ENCODE data around the gene TBRG4.

TBRG4 gene

DNA sequence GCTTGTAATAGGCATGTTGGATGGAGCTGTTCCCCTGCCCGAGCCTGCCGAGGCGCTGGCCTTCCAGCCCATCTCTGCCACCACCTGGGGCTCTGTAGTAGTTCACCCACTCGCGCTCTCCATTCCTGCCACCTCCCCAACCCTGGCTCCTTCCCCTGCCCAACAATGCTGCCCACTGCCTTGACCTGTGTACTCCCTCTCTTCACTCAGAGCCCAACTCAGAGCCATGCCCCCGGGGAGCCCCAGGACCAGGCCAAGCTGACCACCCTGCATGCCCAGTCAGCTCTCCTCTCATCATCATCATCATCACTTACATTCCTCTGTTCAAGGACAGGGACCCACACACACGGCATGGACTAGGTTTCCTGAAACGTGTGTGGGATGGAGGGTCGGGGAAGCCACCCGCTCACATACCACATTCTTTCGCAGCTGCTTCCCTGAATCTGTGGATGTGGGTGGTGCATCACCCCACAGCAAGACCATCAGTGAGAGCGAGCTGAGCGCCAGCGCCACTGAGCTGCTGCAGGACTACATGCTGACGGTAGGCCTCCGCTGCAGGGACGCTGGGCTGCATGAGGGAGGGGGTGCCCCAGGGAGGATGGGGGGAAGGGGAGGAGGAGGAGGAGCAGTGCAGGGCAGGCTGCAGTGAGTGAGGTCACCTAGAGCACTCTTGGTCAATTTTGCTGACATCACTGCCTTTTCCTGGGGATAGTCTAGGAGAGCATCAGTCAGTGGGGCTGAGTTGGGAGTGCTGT lies 38.3 kb downstream of the TBRG4 start:
- DNase-seq = no peak

DNA sequence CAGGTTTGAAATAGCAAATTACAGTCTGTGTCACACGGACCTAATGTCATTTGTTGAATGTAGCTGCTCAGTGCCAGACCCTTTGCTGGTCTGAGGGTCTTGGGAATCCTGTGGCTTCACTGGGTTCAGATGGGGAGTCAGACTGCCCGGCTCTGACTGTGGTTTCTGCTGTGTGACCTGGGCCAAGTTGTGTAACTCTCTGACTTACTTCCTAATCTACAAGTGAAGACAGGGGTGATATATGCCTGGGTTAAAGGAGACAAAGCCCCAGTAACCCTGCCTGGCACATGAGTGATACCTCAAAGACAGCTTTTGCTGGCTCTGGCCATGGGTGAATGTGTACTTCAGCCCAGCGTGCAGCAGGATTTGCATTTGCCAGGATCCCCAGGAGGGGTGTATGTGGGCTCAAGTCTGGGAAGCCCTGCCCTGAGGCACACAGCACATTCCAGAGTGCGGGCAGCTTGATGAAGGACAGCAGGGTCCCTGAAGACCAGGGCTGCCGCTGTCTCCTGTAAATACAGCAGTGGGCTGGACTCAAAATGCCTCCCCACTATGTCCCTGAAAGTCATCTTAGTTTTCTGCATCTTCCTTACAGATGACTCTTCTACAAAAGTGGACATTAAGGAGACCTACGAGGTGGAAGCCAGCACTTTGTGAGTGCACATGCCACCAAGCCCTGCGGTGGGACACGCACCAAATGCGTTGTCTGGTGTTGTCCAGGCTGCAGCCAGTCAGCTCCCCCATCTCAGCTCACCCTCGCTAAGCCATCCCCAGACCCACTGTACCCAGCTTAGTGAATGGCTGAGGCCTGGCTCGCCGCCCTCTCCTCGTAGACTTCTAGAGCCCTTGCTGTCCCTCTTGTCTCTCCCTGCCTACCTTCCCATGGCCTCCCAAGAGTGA lies 39.1 kb downstream of the TBRG4 start:
- no peak for DNase-seq

DNA sequence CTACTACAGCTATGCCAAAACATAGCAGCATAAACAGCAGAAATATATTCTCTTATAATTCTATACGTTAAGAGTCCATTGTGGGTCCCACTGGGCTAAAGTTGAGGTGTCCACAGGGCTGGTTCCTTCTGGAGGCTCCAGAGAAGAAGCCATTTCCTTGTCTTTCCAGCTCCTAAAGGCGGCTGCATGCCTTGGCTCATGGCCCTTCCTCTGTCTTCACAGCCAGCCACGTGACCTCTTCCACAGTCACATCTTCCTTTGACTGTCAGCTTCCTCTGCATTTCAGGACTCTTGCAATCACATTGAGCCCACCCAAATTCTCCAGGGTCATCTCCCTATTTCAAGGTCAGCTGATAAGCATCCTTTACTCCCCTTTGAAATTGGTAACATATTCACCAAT lies 40.0 kb downstream of the TBRG4 start:
- DNase-seq = no peak

DNA sequence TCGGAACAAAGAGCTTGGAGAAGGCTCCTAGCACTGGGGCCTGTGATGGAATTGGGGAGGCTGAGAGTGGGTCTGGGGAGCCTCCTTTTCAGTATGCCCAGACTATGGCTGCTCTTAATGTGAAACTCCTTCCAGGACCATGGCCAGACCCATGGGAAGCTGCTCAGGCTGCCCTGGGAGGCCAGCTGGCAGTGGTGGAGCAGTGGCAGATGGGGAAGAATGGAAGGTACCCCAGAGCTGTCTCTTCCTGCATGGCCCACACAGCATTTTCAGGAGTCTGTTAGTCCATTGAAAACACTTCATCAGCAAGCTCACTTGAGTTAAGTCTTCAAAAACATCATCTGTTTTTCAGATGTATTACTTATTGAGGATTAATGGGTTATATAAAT lies 41.2 kb downstream of the TBRG4 start:
- no peak for DNase-seq

DNA sequence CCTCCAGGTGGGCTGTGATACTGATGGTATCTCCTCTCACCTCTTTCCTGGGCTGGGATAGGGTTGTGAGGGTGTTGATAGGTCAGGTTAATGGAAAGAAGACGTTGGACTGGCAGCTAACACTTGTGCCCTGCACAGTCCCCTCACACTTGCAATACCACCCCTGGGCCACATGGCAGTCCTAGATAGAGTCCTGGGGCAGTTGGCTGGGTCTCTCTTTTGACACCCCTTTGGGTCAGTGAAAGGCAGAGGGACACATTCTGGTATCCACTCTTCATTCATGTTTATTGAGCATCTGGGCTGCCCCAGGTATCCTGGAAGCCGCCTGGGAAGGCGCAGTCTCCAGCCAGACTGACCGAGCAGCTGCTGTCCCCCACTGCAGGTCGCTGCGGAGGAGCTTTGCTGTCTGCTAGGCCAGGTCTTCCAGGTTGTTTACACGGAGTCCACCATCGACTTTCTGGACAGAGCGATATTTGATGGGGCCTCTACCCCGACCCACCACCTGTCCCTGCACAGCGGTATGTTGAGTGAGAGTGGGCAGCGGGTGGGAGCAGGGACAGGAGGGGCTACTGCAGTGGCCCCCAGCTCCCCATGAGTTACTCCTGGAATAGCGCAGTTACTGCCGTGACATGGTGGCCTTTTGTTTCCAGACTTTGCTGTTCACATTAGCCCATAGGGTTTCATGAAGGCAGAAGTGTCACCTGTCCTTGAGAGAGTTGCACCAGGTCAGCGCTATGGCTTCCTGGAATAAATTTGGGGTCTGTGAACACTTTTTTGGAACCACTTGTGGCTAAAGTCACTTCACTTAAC lies 41.8 kb downstream of the TBRG4 start:
- no peak for DNase-seq

DNA sequence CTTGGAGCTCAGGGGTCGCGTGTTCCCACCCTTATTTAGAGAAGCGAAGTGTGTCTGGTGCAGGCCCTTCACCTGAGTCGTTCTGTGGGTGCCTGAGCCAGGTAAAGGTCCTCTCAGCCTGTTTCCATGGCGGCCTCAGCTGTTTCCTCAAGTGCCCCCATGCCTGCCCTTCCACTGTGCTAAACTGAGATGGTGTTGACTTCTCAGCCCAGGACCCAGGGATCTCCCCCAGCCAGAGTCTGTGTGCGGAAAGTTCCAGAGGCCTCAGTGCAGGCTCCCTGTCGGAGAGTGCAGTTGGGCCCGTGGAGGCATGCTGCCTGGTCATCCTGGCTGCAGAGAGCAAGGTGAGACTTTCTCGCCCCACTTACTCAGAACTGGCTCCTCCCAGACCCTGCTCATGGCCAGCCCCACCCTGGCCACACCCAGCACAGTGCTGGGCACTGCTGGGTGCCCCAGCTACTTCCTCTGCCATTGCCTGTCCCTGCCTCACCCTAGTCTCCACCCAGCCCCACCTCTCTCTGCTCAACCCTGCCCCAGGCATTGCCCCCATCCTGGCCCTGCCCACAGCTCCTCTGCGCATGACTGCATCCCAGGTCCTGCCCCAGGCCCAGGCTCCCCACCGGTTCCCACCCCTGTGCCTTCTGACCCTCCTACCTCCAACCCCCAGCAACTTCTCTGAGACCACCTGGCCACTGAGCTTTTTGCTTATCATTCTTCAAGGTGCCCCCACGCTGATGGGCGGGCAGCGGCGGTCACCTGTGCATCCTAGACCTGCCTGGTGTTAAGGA lies 43.1 kb downstream of the TBRG4 start:
- no peak for DNase-seq

DNA sequence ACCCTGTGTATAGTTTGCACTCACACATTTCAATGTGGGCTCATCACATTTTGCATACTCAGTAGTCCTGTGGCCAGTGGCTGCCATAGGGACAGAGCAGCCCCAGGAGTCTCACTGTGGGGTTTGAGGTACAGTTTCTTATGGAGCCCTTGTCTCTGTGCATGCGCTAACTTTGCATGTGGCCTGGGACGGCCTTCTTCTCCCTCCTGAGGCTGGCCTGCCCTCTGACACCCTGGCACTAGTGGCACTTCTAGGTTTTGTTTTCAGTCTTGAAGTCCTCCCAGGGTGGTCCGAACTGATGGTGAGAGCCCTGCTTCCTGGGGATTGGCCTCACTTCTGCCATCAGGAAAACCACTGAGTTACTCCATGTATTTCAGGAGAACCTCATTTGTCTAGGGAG lies 43.9 kb downstream of the TBRG4 start:
- DNase-seq = no peak

DNA sequence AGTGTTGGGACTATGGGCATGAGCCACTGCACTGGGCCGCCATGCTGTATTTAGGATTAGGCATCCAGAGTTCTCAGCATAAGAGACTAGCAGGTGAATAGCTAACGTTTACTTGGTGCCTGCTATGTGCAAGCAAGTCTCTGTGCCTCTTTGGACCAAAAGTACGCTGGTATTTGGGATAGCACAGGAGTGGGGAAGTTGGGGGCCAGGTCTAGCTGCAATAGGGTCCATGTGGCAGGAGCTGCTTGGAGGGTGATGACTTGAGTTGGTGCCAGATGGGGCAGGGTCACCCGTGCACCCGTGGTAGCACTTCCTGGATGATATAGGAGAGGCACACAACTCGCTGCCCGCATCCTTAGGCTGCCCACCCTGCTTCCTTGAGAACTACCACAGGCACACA lies 45.1 kb downstream of the TBRG4 start:
- DNase-seq = no peak

DNA sequence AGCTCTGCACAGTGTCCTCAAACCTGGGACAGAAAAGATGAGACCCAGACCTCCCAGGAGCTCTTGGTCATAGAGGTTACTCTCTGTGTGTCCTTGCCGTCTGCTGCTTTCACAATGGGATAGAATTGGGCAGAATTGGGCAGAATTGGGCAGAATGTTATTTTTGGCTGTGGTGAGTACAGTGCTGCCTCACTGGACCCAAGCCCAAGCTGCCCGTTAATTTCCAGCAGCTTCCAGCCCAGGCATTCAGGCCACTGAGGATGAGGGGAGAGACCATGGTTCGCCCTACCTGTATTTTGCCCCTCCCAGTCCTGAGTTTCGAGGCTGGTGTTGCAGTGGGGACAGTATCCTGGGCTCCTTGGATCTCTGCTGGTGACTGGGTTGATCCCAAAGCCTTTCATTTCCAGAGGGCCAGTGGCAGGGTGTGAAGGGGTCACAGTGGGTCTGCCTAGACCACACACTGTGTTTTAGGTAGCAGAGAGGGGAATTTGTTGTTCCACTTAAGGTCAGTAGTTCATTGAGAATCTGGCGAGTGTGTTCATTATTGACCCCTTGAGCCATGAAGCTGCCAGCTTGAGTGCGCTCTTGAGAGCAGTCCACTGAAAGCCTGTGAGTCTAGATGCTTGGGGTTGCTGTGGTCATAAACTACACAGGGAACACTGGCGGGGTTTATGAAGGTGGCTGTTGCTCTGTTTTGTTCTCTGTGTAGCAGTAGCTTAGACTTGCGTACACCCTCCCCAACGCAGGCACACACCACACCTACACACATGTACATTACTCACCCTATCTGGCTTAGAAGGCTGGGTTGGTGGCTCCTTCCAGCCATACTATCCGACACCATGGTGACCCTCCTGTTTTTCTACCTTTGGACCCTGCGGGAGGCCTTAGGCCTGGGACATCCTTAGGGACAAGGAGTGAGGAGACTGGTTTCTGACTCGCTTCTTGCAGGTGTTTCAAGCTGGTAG lies 46.2 kb downstream of the TBRG4 start:
- DNase-seq = no peak

DNA sequence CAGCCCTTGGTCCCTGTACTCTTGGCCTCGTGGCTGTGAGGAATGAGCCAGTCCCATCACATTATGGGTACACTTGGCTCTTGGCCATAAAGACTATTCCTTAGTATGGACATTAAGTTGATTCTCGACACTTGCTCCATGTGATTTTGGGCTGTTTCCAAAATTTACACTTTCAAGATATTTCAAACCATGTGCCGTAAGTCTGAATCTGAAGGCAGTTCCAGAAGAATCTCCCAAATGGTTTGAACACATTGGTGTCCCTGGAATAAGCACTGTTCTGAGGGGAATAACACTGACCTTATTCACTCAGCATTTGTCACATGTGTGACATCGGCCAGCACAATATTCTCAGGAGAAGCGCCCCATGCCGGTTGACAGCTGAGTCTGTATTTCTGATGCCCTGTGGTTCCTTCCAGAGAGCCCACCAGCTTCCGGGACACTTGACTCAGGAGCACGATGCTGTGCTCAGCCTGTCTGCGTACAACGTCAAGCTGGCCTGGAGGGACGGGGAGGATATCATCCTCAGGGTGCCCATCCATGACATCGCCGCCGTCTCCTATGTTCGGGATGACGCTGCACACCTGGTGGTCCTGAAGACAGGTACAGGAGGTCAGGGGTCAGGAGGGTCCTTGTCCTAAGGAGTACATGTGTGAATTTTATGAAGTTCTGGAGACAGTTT lies 47.3 kb downstream of the TBRG4 start:
- DNase-seq = no peak

DNA sequence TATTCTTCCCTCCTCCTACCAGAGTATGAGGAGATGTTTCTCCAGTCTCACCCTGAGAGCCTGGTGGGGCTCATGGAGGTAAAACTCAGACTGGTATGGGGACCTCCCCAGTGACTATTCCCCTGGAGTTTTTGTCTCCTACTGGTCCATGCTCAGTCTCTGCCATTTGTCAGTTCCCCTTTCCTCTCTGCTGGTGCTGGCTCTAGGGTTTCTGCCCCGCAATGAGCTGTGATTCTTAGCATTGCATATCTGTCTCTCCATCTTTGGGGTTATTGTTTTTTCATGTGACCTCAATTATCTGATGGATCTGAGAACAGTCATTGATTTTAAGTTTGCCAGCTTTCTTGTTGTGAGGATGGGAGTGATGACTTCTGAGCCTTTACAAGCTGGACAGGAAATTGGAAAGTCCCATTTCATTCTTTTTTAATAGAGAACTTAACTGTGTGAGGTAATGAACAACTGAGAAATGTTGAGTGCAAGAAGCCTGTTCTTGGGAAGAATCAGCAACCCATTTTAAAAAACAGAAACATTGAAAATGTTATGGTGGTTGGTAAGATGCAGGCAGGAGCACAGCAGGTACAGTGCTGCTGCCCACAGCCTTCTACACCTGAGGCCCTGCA lies 49.6 kb downstream of the TBRG4 start:
- DNase-seq = no peak

DNA sequence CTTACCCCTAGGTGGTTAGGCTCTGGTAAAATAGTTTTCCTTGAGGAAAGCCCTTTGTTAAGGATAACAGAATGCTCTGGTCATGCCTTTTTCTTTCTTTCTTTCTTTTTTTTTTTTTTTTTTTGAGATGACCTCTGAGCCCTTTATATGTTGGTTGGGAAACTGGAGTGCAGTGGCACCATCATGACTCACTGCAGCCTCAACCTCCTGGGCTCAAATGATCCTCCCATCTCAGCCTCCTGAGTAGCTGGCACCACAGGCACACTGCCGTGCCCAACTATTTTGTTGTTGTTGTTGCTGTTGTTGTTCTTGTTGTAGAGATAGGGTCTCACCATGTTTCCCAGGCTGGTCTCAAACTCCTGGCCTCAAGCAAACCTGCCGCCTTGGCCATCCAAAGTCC lies 50.1 kb downstream of the TBRG4 start:
- no peak for DNase-seq

DNA sequence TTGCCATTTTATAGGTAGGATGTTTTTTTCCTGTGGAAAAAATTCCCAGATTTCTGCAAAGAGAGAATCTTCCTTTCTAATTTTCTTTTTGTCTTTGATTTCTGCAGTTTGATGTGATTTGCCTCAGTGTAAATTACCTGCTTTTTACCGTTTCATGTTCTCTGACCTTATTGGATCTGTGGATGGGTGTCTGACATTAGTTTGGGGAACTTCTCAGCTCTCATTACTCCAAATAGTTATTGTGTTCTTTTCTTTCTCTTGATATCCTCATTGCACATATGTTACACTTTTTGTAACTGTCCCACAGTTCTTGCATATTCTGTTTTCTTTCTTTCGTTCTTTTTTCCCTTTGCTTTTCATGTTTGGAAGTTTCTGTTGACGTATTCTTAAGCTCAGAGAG lies 51.2 kb downstream of the TBRG4 start:
- DNase-seq = no peak

DNA sequence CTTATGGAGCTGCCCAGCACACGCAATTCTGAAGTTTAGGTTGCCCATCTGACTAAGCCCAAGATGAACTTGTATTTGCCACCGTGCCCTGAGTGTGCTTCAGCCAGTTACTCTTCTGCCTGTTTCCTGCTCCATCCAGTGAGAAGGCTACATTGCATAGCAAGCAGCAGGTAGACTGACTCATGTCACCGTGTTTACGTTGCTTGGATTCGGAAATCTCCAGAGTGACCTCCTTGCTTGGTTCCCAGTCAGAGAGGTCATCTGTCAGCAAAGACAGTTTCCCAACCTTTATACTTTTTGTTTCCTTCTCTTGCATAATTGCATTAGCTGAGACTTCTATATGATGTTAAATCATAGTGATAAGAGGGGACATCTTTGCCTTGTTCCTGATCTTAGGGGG lies 53.6 kb downstream of the TBRG4 start:
- DNase-seq = no peak

DNA sequence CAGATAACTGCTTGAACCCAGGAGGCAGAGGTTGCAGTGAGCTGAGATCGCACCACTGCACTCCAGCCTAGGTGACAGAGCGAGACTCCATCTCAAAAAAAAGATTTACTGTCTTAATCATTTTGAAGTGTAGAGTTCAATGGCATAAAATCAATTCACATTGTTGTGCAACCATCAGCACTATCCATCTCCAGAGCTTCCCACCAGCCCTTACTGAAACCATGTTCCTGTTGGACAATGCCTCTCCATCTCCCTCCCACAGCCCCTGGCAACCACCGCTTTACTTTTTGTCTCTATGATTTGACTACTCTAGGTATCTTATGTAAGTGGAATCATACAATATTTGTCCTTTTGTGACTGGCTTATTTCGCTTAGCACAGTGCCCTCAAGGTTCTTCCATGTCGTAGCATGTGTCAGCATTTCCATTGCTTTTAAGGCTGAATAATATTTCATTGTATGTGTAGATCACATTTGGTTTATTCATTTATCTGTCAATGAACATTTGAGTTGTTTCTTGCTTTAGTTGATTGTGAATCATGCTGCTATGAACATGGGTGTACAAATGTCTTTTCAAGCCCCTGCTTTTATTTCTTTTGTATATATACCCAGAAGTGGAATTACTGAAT lies 55.8 kb downstream of the TBRG4 start:
- no peak for DNase-seq

DNA sequence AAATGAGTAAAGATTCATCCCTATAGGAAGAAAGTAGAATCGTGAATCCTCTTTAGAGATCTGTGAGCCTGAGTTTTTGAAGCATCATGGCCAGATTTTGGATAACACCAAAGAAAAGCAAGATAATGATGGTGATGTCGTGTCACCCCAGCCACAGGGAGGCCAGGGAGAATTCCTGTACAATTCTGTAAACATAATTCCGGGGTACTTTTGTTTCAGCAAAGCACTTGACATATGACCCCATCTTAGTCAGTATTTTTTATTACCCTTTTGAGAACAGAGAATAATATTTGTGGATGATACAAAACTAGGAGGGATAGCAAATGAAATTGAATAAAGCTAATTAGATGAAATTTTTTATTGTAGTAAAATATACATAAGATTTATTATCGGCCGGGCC lies 56.5 kb downstream of the TBRG4 start:
- no peak for DNase-seq

DNA sequence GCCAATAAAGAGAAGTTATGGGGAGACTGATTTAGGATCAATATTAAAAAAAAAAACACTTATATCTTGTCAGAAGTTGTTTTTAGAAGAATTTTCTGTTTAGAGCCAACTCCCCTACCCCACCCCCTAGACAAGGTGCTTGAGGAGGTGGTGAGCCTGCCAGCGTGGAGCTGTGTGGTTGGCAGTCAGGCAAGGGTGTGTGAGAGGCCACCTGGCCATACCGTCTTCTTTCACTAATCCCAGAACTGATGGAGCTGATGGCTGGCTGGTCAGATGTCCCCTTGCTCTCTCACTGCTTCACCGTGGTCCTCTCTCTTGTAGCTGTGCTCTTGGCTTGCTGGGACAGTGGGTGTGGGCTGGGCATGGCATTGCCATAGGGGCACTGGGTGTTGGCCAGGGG lies 57.1 kb downstream of the TBRG4 start:
- no peak for DNase-seq

DNA sequence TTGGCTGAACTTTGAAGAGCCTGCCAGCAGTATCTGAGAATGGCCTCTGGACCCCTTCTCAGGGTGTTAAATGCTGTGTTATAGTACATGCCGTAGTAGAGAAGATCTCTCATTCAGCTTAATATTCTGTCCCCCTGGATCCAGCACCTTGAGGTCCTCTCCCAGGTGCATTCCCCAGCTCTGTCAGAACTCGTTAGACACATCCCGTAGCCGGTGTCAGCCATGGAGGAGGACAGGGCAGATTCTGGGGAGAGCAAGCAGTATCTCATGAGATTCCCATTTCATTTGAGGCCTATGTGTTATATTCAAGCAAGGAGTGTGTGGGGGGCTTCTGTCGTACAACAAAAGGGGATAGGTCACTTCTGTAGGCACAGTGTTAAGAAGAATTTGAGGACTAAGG lies 57.6 kb downstream of the TBRG4 start:
- DNase-seq = no peak

DNA sequence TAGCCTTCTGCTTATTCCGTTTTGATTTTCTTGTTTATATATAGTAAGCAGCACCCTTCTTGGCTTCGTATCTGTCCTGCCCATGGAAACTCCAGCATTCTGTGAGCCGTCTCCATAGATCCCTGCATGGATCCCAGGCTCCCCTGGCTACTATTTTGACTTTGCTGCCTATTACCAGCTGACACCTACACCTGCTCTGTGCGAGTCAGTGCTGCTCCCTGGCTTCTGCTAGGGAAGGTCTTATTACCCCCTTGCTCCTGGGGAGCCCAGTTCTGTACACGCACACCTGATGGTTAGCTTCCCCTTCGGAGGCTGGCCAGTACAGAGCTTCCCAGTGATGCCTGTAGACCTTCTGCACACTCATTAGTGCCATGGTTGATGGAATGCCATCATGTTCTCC lies 58.1 kb downstream of the TBRG4 start:
- DNase-seq = no peak

DNA sequence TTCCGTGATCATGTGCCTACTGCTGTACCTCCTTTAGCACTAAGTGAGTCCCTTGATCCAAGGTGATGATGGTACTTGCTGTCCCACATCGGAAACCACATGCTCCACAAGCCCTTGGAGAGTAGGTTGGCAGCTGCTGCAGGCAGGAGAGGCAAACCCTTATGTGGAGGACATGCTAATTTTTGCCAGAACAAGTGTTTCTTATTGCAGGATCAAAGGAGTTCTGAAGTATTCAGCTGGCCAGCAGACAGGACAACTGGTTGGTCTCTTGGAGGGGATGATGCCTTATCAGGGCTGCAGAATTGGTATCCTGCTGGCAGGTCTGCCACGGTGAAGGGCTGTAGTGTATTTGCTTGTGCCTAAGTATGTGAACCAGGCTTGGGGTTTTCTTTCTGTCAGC lies 59.5 kb downstream of the TBRG4 start:
- DNase-seq = no peak

Measured in activated T-cell treated with anti-CD3 and anti-CD28 coated beads for 4 hours (primary cell).